Measurements from ENCODE around the gene BICD1.

The BICD1 gene

GRCh38 chr12:32252199-32253073, 145.8 kb downstream of the BICD1 start:
- no peaks in the 10 kb centered on the region for H3K9me3 ChIP-seq (ENCODE audit: control insufficient read depth, low read length)
- H3K27me3 ChIP-seq (replicated peaks; ENCODE audit: control insufficient read depth, insufficient read depth, low read length, poor library complexity, severe bottlenecking), result no peaks in the 10 kb centered on the region
- DNase-seq, result no peak
- H3K27ac ChIP-seq (ENCODE audit: insufficient read depth, low read length, poor library complexity, severe bottlenecking), result no peak overlapping the region
- H3K4me1 ChIP-seq (ENCODE audit: control insufficient read depth, insufficient read depth, low read length, poor library complexity, severe bottlenecking), result no peaks in the 10 kb centered on the region
- H3K4me3 ChIP-seq (ENCODE audit: insufficient read depth, low read depth, low read length, poor library complexity, severe bottlenecking), result no peak overlapping the region
- no peaks in the 10 kb centered on the region for H3K36me3 ChIP-seq (ENCODE audit: control insufficient read depth, insufficient read depth, low read length)

GRCh38 chr12:32253154-32253790, 146.6 kb downstream of the BICD1 start:
- DNase-seq, result no peak
- H3K4me1 ChIP-seq (ENCODE audit: control insufficient read depth, insufficient read depth, low read length, poor library complexity, severe bottlenecking), result no peaks in the 10 kb centered on the region
- no peak overlapping the region for H3K27ac ChIP-seq (ENCODE audit: insufficient read depth, low read length, poor library complexity, severe bottlenecking)
- no peak overlapping the region for H3K4me3 ChIP-seq (ENCODE audit: insufficient read depth, low read depth, low read length, poor library complexity, severe bottlenecking)
- H3K27me3 ChIP-seq (replicated peaks; ENCODE audit: control insufficient read depth, insufficient read depth, low read length, poor library complexity, severe bottlenecking), result no peaks in the 10 kb centered on the region
- no peaks in the 10 kb centered on the region for H3K36me3 ChIP-seq (ENCODE audit: control insufficient read depth, insufficient read depth, low read length)
- no peaks in the 10 kb centered on the region for H3K9me3 ChIP-seq (ENCODE audit: control insufficient read depth, low read length)

- H3K9me3 ChIP-seq (ENCODE audit: control insufficient read depth, low read length), result no peaks in the 10 kb centered on the region
- no peak overlapping the region for H3K27ac ChIP-seq (ENCODE audit: insufficient read depth, low read length, poor library complexity, severe bottlenecking)
- no peaks in the 10 kb centered on the region for H3K4me1 ChIP-seq (ENCODE audit: control insufficient read depth, insufficient read depth, low read length, poor library complexity, severe bottlenecking)
- no peak for DNase-seq
- H3K4me3 ChIP-seq (ENCODE audit: insufficient read depth, low read depth, low read length, poor library complexity, severe bottlenecking), result no peak overlapping the region
- H3K36me3 ChIP-seq (ENCODE audit: control insufficient read depth, insufficient read depth, low read length), result no peaks in the 10 kb centered on the region
- no peaks in the 10 kb centered on the region for H3K27me3 ChIP-seq (replicated peaks; ENCODE audit: control insufficient read depth, insufficient read depth, low read length, poor library complexity, severe bottlenecking)
These were observed 147.8 kb downstream of the BICD1 start for GRCh38 chr12:32254260-32254956.

- Histone ChIP-seq H3K27me3 (replicated peaks; ENCODE audit: control insufficient read depth, insufficient read depth, low read length, poor library complexity, severe bottlenecking) (no peaks in the 10 kb centered on the region), H3K27ac (ENCODE audit: insufficient read depth, low read length, poor library complexity, severe bottlenecking) (no peak overlapping the region)
- no peak for DNase-seq
These were observed 148.9 kb downstream of the BICD1 start for GRCh38 chr12:32255588-32255987.

GRCh38 chr12:32257695-32258496, 151.2 kb downstream of the BICD1 start:
- Histone ChIP-seq H3K36me3 (ENCODE audit: control insufficient read depth, insufficient read depth, low read length) (no peaks in the 10 kb centered on the region), H3K27me3 (replicated peaks; ENCODE audit: control insufficient read depth, insufficient read depth, low read length, poor library complexity, severe bottlenecking) (no peaks in the 10 kb centered on the region), H3K4me1 (ENCODE audit: control insufficient read depth, insufficient read depth, low read length, poor library complexity, severe bottlenecking) (no peaks in the 10 kb centered on the region), H3K9me3 (ENCODE audit: control insufficient read depth, low read length) (no peaks in the 10 kb centered on the region), H3K27ac (ENCODE audit: insufficient read depth, low read length, poor library complexity, severe bottlenecking) (no peak overlapping the region), H3K4me3 (ENCODE audit: insufficient read depth, low read depth, low read length, poor library complexity, severe bottlenecking) (no peak overlapping the region)
- DNase-seq, result no peak

More at GRCh38 chr12:32255588-32255987, 148.9 kb downstream of the BICD1 start:
- H3K4me1 ChIP-seq (ENCODE audit: control insufficient read depth, insufficient read depth, low read length, poor library complexity, severe bottlenecking), result no peaks in the 10 kb centered on the region
- H3K9me3 ChIP-seq (ENCODE audit: control insufficient read depth, low read length), result no peaks in the 10 kb centered on the region
- H3K36me3 ChIP-seq (ENCODE audit: control insufficient read depth, insufficient read depth, low read length), result no peaks in the 10 kb centered on the region
- no peak overlapping the region for H3K4me3 ChIP-seq (ENCODE audit: insufficient read depth, low read depth, low read length, poor library complexity, severe bottlenecking)

- Histone ChIP-seq H3K4me3 (ENCODE audit: insufficient read depth, low read depth, low read length, poor library complexity, severe bottlenecking) (no peak overlapping the region), H3K36me3 (ENCODE audit: control insufficient read depth, insufficient read depth, low read length) (no peaks in the 10 kb centered on the region), H3K4me1 (ENCODE audit: control insufficient read depth, insufficient read depth, low read length, poor library complexity, severe bottlenecking) (no peaks in the 10 kb centered on the region), H3K27me3 (replicated peaks; ENCODE audit: control insufficient read depth, insufficient read depth, low read length, poor library complexity, severe bottlenecking) (no peaks in the 10 kb centered on the region), H3K9me3 (ENCODE audit: control insufficient read depth, low read length) (no peaks in the 10 kb centered on the region), H3K27ac (ENCODE audit: insufficient read depth, low read length, poor library complexity, severe bottlenecking) (no peak overlapping the region)
- DNase-seq, result no peak
These were observed 154.0 kb downstream of the BICD1 start for GRCh38 chr12:32260696-32261095.

GRCh38 chr12:32261638-32262037, 155.0 kb downstream of the BICD1 start:
- H3K9me3 ChIP-seq (ENCODE audit: control insufficient read depth, low read length), result no peaks in the 10 kb centered on the region
- no peak for DNase-seq
- H3K27me3 ChIP-seq (replicated peaks; ENCODE audit: control insufficient read depth, insufficient read depth, low read length, poor library complexity, severe bottlenecking), result no peaks in the 10 kb centered on the region
- H3K4me3 ChIP-seq (ENCODE audit: insufficient read depth, low read depth, low read length, poor library complexity, severe bottlenecking), result no peak overlapping the region
- H3K27ac ChIP-seq (ENCODE audit: insufficient read depth, low read length, poor library complexity, severe bottlenecking), result no peak overlapping the region
- no peaks in the 10 kb centered on the region for H3K4me1 ChIP-seq (ENCODE audit: control insufficient read depth, insufficient read depth, low read length, poor library complexity, severe bottlenecking)
- H3K36me3 ChIP-seq (ENCODE audit: control insufficient read depth, insufficient read depth, low read length), result no peaks in the 10 kb centered on the region

- Histone ChIP-seq H3K27ac (ENCODE audit: insufficient read depth, low read length, poor library complexity, severe bottlenecking) (no peak overlapping the region), H3K9me3 (ENCODE audit: control insufficient read depth, low read length) (no peaks in the 10 kb centered on the region), H3K36me3 (ENCODE audit: control insufficient read depth, insufficient read depth, low read length) (no peaks in the 10 kb centered on the region), H3K4me3 (ENCODE audit: insufficient read depth, low read depth, low read length, poor library complexity, severe bottlenecking) (no peak overlapping the region), H3K4me1 (ENCODE audit: control insufficient read depth, insufficient read depth, low read length, poor library complexity, severe bottlenecking) (no peaks in the 10 kb centered on the region), H3K27me3 (replicated peaks; ENCODE audit: control insufficient read depth, insufficient read depth, low read length, poor library complexity, severe bottlenecking) (no peaks in the 10 kb centered on the region)
- no peak for DNase-seq
These were observed 158.3 kb downstream of the BICD1 start for GRCh38 chr12:32264961-32265360.

- Histone ChIP-seq H3K27ac (ENCODE audit: insufficient read depth, low read length, poor library complexity, severe bottlenecking) (no peak overlapping the region), H3K9me3 (ENCODE audit: control insufficient read depth, low read length) (no peaks in the 10 kb centered on the region), H3K27me3 (replicated peaks; ENCODE audit: control insufficient read depth, insufficient read depth, low read length, poor library complexity, severe bottlenecking) (no peaks in the 10 kb centered on the region), H3K4me3 (ENCODE audit: insufficient read depth, low read depth, low read length, poor library complexity, severe bottlenecking) (no peak overlapping the region), H3K4me1 (ENCODE audit: control insufficient read depth, insufficient read depth, low read length, poor library complexity, severe bottlenecking) (no peaks in the 10 kb centered on the region), H3K36me3 (ENCODE audit: control insufficient read depth, insufficient read depth, low read length) (no peaks in the 10 kb centered on the region)
- no peak for DNase-seq
These were observed 158.8 kb downstream of the BICD1 start for GRCh38 chr12:32265456-32265855.

Data from effector memory CD4-positive, alpha-beta T cell (primary cell).